HCT116 (cell line): ENCODE results near the gene BFSP1.
A peak's percentile ranks its signal among the peaks of the same experiment; 100 is the strongest.

Experiments used
- CBX3 ChIP-seq: IDR thresholded peaks from 2 replicates; pipeline ENCODE4 v1.6.1; 2012; ENCODE audit warnings: low read depth
- ELF1 ChIP-seq: IDR thresholded peaks from 2 replicates; pipeline ENCODE4 v1.6.1; 2012; ENCODE audit warnings: low read depth, borderline replicate concordance
- EZH2 ChIP-seq: fragments of 200-600 bp; sonication (generic); IDR thresholded peaks from 2 replicates; pipeline ENCODE4 v1.6.1; 2017; ENCODE audit warnings: antibody characterized with exemption, mixed run types
- EZH2phosphoT487 ChIP-seq: fragments of 200-600 bp; IDR thresholded peaks from 2 replicates; pipeline ENCODE4 v1.6.1; 2018; ENCODE audit warnings: antibody characterized with exemption, borderline replicate concordance
- POLR2A ChIP-seq: IDR thresholded peaks from 2 replicates; pipeline ENCODE4 v1.7.0; 2011; ENCODE audit warnings: borderline replicate concordance; ENCODE audit not compliant: insufficient read depth, insufficient read length; ENCODE audit errors: extremely low read depth
- REST ChIP-seq: IDR thresholded peaks from 2 replicates; pipeline ENCODE4 v1.6.1; 2012; ENCODE audit warnings: low read depth
- YY1 ChIP-seq: IDR thresholded peaks from 2 replicates; pipeline ENCODE4 v1.6.1; 2011; ENCODE audit warnings: low read length, low read depth, moderate library complexity, mild to moderate bottlenecking; ENCODE audit not compliant: insufficient replicate concordance; ENCODE audit errors: extremely low read depth
- ZBTB33 ChIP-seq: IDR thresholded peaks from 2 replicates; pipeline ENCODE4 v1.6.1; 2011; ENCODE audit warnings: mild to moderate bottlenecking, low read length, moderate library complexity; ENCODE audit not compliant: insufficient replicate concordance; ENCODE audit errors: extremely low read depth
- TF ChIP-seq, protein P1 (sequence below), 3 experiments: fragments of 200-600 bp in 1 of 3; sonication (generic) in 1 of 3; IDR thresholded peaks in 2 of 3; conservative IDR thresholded peaks in 1 of 3; 2 replicates each; pipeline ENCODE4 v1.5.1; 2012 to 2017; ENCODE audit warnings: low read depth in 2 of 3, low read length in 2 of 3, antibody characterized with exemption in 1 of 3, borderline replicate concordance in 1 of 3, control low read depth in 1 of 3, mild to moderate bottlenecking in 1 of 3, mixed read lengths in 1 of 3, mixed run types in 1 of 3, moderate library complexity in 1 of 3; ENCODE audit not compliant: insufficient read depth in 1 of 3

- no peak for TF ChIP-seq YY1
- TF ChIP-seq, protein P1, sequence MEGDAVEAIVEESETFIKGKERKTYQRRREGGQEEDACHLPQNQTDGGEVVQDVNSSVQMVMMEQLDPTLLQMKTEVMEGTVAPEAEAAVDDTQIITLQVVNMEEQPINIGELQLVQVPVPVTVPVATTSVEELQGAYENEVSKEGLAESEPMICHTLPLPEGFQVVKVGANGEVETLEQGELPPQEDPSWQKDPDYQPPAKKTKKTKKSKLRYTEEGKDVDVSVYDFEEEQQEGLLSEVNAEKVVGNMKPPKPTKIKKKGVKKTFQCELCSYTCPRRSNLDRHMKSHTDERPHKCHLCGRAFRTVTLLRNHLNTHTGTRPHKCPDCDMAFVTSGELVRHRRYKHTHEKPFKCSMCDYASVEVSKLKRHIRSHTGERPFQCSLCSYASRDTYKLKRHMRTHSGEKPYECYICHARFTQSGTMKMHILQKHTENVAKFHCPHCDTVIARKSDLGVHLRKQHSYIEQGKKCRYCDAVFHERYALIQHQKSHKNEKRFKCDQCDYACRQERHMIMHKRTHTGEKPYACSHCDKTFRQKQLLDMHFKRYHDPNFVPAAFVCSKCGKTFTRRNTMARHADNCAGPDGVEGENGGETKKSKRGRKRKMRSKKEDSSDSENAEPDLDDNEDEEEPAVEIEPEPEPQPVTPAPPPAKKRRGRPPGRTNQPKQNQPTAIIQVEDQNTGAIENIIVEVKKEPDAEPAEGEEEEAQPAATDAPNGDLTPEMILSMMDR (IDR thresholded peaks at IDR 0.05 in 2 of 3, conservative IDR thresholded peaks at IDR 0.05 in 1 of 3; ENCODE audit: borderline replicate concordance in 1 of 3, insufficient read depth in 1 of 3, low read depth in 2 of 3, low read length in 2 of 3) = peak; percentile 39 to 77 (median 69); a peak in 4 of 6 replicates
- TF ChIP-seq ELF1 = no peak
- no peak for TF ChIP-seq ZBTB33
- TF ChIP-seq POLR2A = no peak
- TF ChIP-seq REST = no peak
- no peak for TF ChIP-seq CBX3
- TF ChIP-seq EZH2 = no peak
- TF ChIP-seq EZH2phosphoT487 = no peak
Measured at GRCh38 chr20:17504898-17505635, 26.1 kb downstream of the BFSP1 start.
